SK-N-SH (cell line): Measurements from ENCODE around the gene HOXB9. TPM values are rescaled to one million over a fixed set of nuclear protein-coding genes. Genes with fewer than 3 reads are reported as not detected.

ENCODE experiments used
- CTCF ChIA-PET: fragments of 300-600, 350-600 bp; formaldehyde crosslinking; extraction: SDS; loops from one replicate; lab custom pipeline; 2021; lab: Yijun Ruan, JAX
- POLR2A ChIA-PET: fragments of 350-600 bp; sonication (Branson Sonifier 250); formaldehyde crosslinking; extraction: SDS; loops from one replicate; lab custom pipeline; 2020; ENCODE audit warnings: antibody characterized with exemption, inconsistent platforms; lab: Yijun Ruan, JAX
- DNase-seq: peaks from one replicate; pipeline ENCODE4 v3.0.0; 2012
- H2AFZ ChIP-seq: fragments of 200-600 bp; sonication (generic); 2 replicates; pipeline ENCODE4 v1.8.1; 2016; ENCODE audit warnings: antibody characterized with exemption, mild to moderate bottlenecking, low read depth
- H3F3A ChIP-seq: fragments of 200-600 bp; sonication (generic); replicated peaks from 2 replicates; pipeline ENCODE3; 2016; ENCODE audit warnings: antibody characterized with exemption, mild to moderate bottlenecking; ENCODE audit not compliant: insufficient read depth
- H3K27ac ChIP-seq, 2 experiments: fragments of 200-500 bp in 1 of 2; fragments of 200-600 bp in 1 of 2; sonication (Bioruptor generic) in 1 of 2; sonication (generic), shearing (Covaris generic) in 1 of 2; 2 replicates each; pipeline versions ENCODE4 v1.5.1 to v1.6.1; 2014 to 2016; ENCODE audit warnings: low read depth in 2 of 2, inconsistent platforms in 1 of 2, low read length in 1 of 2, mild to moderate bottlenecking in 1 of 2, mixed read lengths in 1 of 2
- H3K27me3 ChIP-seq: fragments of 200-600 bp; sonication (generic), shearing (Covaris generic); 2 replicates; pipeline ENCODE4 v1.6.1; 2016; ENCODE audit warnings: mixed run types; ENCODE audit not compliant: insufficient read depth
- H3K36me3 ChIP-seq, 2 experiments: fragments of 200-500 bp in 1 of 2; fragments of 200-600 bp in 1 of 2; sonication (Bioruptor generic) in 1 of 2; sonication (generic) in 1 of 2; replicated peaks in 1 of 2; 2 replicates each; pipeline versions ENCODE3 to v1.5.1; 2014 to 2016; ENCODE audit warnings: low read length in 1 of 2, mild to moderate bottlenecking in 1 of 2; ENCODE audit not compliant: insufficient read depth in 2 of 2, control insufficient read depth in 1 of 2
- H3K4me1 ChIP-seq, 2 experiments: fragments of 200-500 bp in 1 of 2; fragments of 200-600 bp in 1 of 2; sonication (Bioruptor generic) in 1 of 2; sonication (generic), shearing (Covaris generic) in 1 of 2; 2 replicates each; pipeline versions ENCODE4 v1.5.1 to v1.6.1; 2014 to 2016; ENCODE audit warnings: low read depth in 1 of 2, low read length in 1 of 2, mixed run types in 1 of 2; ENCODE audit not compliant: insufficient read depth in 2 of 2, control insufficient read depth in 1 of 2
- H3K4me2 ChIP-seq: fragments of 200-600 bp; sonication (generic), shearing (Covaris generic); 2 replicates; pipeline ENCODE4 v1.6.1; 2017; ENCODE audit warnings: mixed run types
- H3K4me3 ChIP-seq, 2 experiments: fragments of 200-500 bp in 1 of 2; fragments of 200-600 bp in 1 of 2; sonication (Bioruptor generic) in 1 of 2; sonication (generic), shearing (Covaris generic) in 1 of 2; 2 replicates each; pipeline versions ENCODE4 v1.5.1 to v1.8.1; 2014 to 2016; ENCODE audit warnings: low read depth in 2 of 2, inconsistent platforms in 1 of 2, low read length in 1 of 2, mild to moderate bottlenecking in 1 of 2, mixed read lengths in 1 of 2, moderate library complexity in 1 of 2
- H3K79me2 ChIP-seq: fragments of 200-600 bp; sonication (generic); 2 replicates; pipeline ENCODE4 v1.8.1; 2017; ENCODE audit warnings: mild to moderate bottlenecking; ENCODE audit not compliant: insufficient read depth
- H3K9ac ChIP-seq: fragments of 200-600 bp; sonication (generic); 2 replicates; pipeline ENCODE4 v1.6.1; 2017; ENCODE audit warnings: mixed run types
- H3K9me2 ChIP-seq: fragments of 200-600 bp; sonication (generic); 2 replicates; pipeline ENCODE4 v1.6.1; 2017; ENCODE audit warnings: mixed run types
- H3K9me3 ChIP-seq: fragments of 200-600 bp; sonication (generic); 2 replicates; pipeline ENCODE4 v1.6.1; 2017; ENCODE audit warnings: mixed run types, mild to moderate bottlenecking, moderate library complexity
- H4K20me1 ChIP-seq: fragments of 200-600 bp; sonication (generic); 2 replicates; pipeline ENCODE4 v1.6.1; 2017; ENCODE audit warnings: mild to moderate bottlenecking, mixed run types; ENCODE audit not compliant: insufficient read depth
- ELF1 ChIP-seq: IDR thresholded peaks from 2 replicates; pipeline ENCODE4 v1.4.0; 2012
- EZH2phosphoT487 ChIP-seq: fragments of 200-600 bp; sonication (generic); IDR thresholded peaks from 2 replicates; pipeline ENCODE4 v1.6.1; 2017; ENCODE audit warnings: low read depth, mixed run types, mild to moderate bottlenecking, antibody characterized with exemption, moderate library complexity, borderline replicate concordance
- GABPA ChIP-seq: IDR thresholded peaks from 2 replicates; pipeline ENCODE4 v1.4.0; 2012; ENCODE audit warnings: low read depth, mild to moderate bottlenecking
- GATA2 ChIP-seq: sonication (generic); formaldehyde crosslinking; IDR thresholded peaks from 2 replicates; pipeline ENCODE4 v1.5.0; 2020; ENCODE audit warnings: mild to moderate bottlenecking, missing genetic modification reagents
- MEF2A ChIP-seq: IDR thresholded peaks from 2 replicates; pipeline ENCODE4 v1.4.0; 2012; ENCODE audit warnings: low read depth, borderline replicate concordance
- MXI1 ChIP-seq: IDR thresholded peaks from 2 replicates; pipeline ENCODE4 v1.6.1; 2012; ENCODE audit warnings: mild to moderate bottlenecking, low read depth, low read length, improper control_type of control experiment
- NFIC ChIP-seq: IDR thresholded peaks from 2 replicates; pipeline ENCODE4 v1.4.0; 2012; ENCODE audit warnings: borderline replicate concordance
- POLR2AphosphoS5 ChIP-seq: IDR thresholded peaks from 2 replicates; pipeline ENCODE4 v1.6.1; 2012; ENCODE audit warnings: low read depth, low read length
- RFX5 ChIP-seq: IDR thresholded peaks from 2 replicates; pipeline ENCODE4 v1.6.1; 2012; ENCODE audit warnings: mild to moderate bottlenecking, improper control_type of control experiment, low read length
- RXRA ChIP-seq: IDR thresholded peaks from 2 replicates; pipeline ENCODE4 v1.4.0; 2012; ENCODE audit warnings: low read depth, mild to moderate bottlenecking, borderline replicate concordance
- SIN3A ChIP-seq: IDR thresholded peaks from 2 replicates; pipeline ENCODE4 v1.6.1; 2012; ENCODE audit warnings: low read depth, mild to moderate bottlenecking, low read length, moderate library complexity, borderline replicate concordance
- SMC3 ChIP-seq: IDR thresholded peaks from 2 replicates; pipeline ENCODE4 v1.6.1; 2012; ENCODE audit warnings: low read depth, low read length, improper control_type of control experiment
- WGBS: methylation state at CpG from one replicate; pipeline ENCODE4 v1.1.6; 2017; ENCODE audit warnings: low lambda C conversion rate; 5-methylcytosine and 5-hydroxymethylcytosine counted together
- polyA plus RNA-seq, 3 experiments: library from polyadenylated mRNA; depleted of rRNA; stranded (reverse); fragments of >200 nt; gene quantifications; 2 replicates each; pipeline ENCODE4 v1.2.3, GENCODE V29; 2012
- TF ChIP-seq, protein P1 (sequence below): fragments of 150-350 bp; IDR thresholded peaks from 2 replicates; pipeline ENCODE4 v1.6.1; 2016; ENCODE audit warnings: mild to moderate bottlenecking, low read depth, low read length
- TF ChIP-seq, protein P2 (sequence below): IDR thresholded peaks from 2 replicates; pipeline ENCODE4 v1.6.1; 2012; ENCODE audit warnings: mild to moderate bottlenecking, low read depth, low read length, moderate library complexity
- TF ChIP-seq, protein P3 (sequence below): IDR thresholded peaks from 2 replicates; pipeline ENCODE4 v1.4.0; 2012; ENCODE audit warnings: low read depth, borderline replicate concordance
- TF ChIP-seq, protein P4 (sequence below): IDR thresholded peaks from 2 replicates; pipeline ENCODE4; 2012

Gene HOXB9
- polyA plus RNA-seq, 1 of the 3 experiments (the other 2 are of a cell fraction): not detected

DNA sequence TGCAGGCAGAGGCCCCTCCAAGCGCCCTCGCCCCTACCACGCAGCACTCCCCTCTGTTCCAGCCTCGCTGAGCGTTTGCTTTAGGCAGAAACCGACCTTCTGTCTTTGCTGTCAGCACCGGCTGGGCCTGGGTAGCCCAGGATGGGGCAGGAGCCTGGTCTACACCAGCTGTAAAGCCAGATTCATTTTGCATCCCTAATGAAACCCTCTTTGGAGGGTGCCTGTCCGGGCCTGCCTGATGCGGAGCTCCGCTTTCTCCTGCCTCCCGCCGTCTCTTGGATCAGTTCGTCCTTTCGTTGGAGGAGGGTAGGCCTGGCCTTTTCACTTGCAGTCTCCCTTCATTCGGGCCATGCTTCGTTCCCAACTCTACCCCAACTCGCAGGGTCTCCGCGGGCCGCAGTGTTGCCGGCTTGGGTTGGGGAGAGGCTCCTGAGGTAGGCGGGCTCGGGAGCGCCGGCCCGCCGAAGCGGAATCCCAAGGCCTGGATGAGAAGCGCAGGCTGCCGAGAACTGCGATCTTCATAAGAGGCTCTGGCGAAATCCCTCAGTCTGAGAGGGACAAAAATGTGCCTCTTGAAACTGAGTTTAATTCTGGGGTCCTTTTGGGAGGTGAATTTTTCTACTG, 6.2 kb downstream of the HOXB9 start:
- WGBS: 23% methylated on average over 32 of the region's 32 CpGs
- no peak overlapping the region for H3K27ac ChIP-seq
- H4K20me1 ChIP-seq: peaks cover 25% of the 10 kb centered on the region
- no peaks in the 10 kb centered on the region for H3F3A ChIP-seq
- no peaks in the 10 kb centered on the region for H3K79me2 ChIP-seq
- no peaks in the 10 kb centered on the region for H3K9me3 ChIP-seq
- H3K9me2 ChIP-seq: no peaks in the 10 kb centered on the region
- no peak overlapping the region for H3K9ac ChIP-seq
- POLR2A ChIA-PET: no interaction called here
- H3K36me3 ChIP-seq: no peaks in the 10 kb centered on the region
- H2AFZ ChIP-seq: 0 out of 2 replicates have a peak overlapping the region, but pooled peaks have one; percentile 17
- no peaks in the 10 kb centered on the region for H3K4me1 ChIP-seq
- peaks cover 100% of the 10 kb centered on the region for H3K27me3 ChIP-seq
- CTCF ChIA-PET: interaction anchor here (0.9 to 5.9 kb wide), 12 partner anchors 9 to 448 kb away, joined by 3 to 59 read pairs (median 8); partner anchors contain the start of gene HOXB5
- no peak overlapping the region for H3K4me3 ChIP-seq
- DNase-seq: no peak
- H3K4me2 ChIP-seq: peak overlapping the region; percentile 12; the same call in 1 of the 2 replicates
- peak; percentile 76 for TF ChIP-seq EZH2phosphoT487
- TF ChIP-seq NFIC: no peak
- no peak for TF ChIP-seq ELF1

DNA sequence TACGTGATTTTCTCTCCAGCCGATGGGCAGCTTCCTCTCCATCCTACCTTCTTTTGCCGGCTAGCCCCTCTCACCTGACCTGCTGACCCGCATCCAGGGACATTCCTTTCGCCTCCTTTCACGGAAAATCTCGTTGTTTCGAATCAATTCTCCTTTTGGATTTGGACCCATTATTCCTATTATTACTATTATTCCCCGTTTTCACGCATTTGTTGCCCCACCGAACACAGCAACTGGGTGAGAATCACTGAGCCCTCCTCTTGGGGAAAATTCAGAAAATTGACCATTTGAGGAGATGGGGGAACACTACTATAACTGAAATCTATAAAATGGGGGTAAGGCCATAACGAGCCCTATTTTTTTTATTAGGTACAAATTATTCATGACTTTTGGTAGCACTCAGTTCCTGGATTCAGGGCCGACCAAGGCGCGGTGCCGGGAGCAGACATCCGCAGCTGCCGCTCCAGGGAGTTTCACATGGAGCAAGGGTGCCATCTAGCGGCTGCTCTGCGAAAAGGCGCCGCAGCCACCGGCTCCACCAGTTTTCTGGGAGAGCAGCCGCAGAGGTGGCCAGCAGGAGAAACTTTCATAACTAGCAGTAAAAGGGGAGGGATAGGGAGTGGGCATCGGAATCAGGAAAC, 7.8 kb downstream of the HOXB9 start:
- Histone ChIP-seq H3K9ac (no peak overlapping the region), H3K4me3 (no peak overlapping the region), H3K4me2 (no peak overlapping the region), H4K20me1 (peaks cover 25% of the 10 kb centered on the region), H3F3A (no peaks in the 10 kb centered on the region), H3K36me3 (no peaks in the 10 kb centered on the region), H3K27ac (no peak overlapping the region), H3K9me2 (no peaks in the 10 kb centered on the region), H2AFZ (no peak overlapping the region), H3K27me3 (peaks cover 100% of the 10 kb centered on the region), H3K4me1 (no peaks in the 10 kb centered on the region), H3K9me3 (no peaks in the 10 kb centered on the region), H3K79me2 (no peaks in the 10 kb centered on the region)
- peak; percentile 98 for DNase-seq
- CTCF ChIA-PET: interaction anchor here (0.6 to 5.9 kb wide), 109 partner anchors 9 to 726 kb away, joined by 3 to 59 read pairs (median 4); partner anchors contain the start of genes HOXB5, HOXB9 and PRAC2
- WGBS: 5% methylated on average over 25 of the region's 25 CpGs
- POLR2A ChIA-PET: no interaction called here
- TF ChIP-seq RXRA (no peak), SIN3A (no peak), GATA2 (CRISPR knock-in tag) (no peak), ELF1 (no peak), SMC3 (peak; percentile 92), MEF2A (no peak), GABPA (no peak), NFIC (no peak), POLR2AphosphoS5 (no peak), MXI1 (no peak), RFX5 (no peak)
- TF ChIP-seq, protein P1, sequence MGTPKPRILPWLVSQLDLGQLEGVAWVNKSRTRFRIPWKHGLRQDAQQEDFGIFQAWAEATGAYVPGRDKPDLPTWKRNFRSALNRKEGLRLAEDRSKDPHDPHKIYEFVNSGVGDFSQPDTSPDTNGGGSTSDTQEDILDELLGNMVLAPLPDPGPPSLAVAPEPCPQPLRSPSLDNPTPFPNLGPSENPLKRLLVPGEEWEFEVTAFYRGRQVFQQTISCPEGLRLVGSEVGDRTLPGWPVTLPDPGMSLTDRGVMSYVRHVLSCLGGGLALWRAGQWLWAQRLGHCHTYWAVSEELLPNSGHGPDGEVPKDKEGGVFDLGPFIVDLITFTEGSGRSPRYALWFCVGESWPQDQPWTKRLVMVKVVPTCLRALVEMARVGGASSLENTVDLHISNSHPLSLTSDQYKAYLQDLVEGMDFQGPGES: no peak
- TF ChIP-seq, protein P2, sequence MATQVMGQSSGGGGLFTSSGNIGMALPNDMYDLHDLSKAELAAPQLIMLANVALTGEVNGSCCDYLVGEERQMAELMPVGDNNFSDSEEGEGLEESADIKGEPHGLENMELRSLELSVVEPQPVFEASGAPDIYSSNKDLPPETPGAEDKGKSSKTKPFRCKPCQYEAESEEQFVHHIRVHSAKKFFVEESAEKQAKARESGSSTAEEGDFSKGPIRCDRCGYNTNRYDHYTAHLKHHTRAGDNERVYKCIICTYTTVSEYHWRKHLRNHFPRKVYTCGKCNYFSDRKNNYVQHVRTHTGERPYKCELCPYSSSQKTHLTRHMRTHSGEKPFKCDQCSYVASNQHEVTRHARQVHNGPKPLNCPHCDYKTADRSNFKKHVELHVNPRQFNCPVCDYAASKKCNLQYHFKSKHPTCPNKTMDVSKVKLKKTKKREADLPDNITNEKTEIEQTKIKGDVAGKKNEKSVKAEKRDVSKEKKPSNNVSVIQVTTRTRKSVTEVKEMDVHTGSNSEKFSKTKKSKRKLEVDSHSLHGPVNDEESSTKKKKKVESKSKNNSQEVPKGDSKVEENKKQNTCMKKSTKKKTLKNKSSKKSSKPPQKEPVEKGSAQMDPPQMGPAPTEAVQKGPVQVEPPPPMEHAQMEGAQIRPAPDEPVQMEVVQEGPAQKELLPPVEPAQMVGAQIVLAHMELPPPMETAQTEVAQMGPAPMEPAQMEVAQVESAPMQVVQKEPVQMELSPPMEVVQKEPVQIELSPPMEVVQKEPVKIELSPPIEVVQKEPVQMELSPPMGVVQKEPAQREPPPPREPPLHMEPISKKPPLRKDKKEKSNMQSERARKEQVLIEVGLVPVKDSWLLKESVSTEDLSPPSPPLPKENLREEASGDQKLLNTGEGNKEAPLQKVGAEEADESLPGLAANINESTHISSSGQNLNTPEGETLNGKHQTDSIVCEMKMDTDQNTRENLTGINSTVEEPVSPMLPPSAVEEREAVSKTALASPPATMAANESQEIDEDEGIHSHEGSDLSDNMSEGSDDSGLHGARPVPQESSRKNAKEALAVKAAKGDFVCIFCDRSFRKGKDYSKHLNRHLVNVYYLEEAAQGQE: no peak
- TF ChIP-seq, protein P3, sequence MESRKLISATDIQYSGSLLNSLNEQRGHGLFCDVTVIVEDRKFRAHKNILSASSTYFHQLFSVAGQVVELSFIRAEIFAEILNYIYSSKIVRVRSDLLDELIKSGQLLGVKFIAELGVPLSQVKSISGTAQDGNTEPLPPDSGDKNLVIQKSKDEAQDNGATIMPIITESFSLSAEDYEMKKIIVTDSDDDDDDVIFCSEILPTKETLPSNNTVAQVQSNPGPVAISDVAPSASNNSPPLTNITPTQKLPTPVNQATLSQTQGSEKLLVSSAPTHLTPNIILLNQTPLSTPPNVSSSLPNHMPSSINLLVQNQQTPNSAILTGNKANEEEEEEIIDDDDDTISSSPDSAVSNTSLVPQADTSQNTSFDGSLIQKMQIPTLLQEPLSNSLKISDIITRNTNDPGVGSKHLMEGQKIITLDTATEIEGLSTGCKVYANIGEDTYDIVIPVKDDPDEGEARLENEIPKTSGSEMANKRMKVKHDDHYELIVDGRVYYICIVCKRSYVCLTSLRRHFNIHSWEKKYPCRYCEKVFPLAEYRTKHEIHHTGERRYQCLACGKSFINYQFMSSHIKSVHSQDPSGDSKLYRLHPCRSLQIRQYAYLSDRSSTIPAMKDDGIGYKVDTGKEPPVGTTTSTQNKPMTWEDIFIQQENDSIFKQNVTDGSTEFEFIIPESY: no peak
- TF ChIP-seq, protein P4, sequence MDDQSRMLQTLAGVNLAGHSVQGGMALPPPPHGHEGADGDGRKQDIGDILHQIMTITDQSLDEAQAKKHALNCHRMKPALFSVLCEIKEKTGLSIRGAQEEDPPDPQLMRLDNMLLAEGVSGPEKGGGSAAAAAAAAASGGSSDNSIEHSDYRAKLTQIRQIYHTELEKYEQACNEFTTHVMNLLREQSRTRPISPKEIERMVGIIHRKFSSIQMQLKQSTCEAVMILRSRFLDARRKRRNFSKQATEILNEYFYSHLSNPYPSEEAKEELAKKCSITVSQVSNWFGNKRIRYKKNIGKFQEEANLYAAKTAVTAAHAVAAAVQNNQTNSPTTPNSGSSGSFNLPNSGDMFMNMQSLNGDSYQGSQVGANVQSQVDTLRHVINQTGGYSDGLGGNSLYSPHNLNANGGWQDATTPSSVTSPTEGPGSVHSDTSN: no peak
